ENCODE results near the gene EPPIN.
"Not testable (repeated sequence)": the region's sequence is repeated elsewhere in the genome, so short reads cannot be mapped to it uniquely, and the experiment has no call there.

EPPIN gene

DNA sequence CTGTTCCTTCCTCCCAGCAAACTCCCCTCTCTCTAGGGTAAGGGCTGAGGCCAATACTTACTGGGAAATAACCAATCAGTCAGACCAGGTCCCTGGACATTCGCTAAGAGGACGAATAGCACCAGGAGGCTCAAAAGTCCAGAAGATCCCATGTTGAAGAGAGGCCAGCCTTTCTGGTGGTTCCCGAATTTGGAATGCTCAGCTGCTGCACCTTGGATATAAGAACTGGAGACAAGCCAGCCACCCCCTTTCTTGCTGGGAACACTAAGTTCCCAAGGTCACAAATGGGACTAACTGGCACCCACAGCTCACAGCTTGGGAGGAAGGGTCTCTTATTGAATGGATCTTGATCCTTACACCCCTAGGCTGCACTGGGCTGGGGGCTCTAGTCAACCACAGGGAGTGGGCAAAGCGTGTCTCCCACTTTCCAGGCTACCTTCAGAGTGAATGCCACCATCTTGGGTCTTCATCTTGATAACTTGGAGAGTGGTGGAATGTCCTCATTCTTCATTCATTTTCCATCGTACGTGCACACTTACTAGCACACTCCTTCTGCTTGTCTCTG, at the start of gene EPPIN:
Gene EPPIN (minus strand): TSS at position 196 of the 565 bp plus-strand sequence. CDS start 44 bp downstream, at position 152.
- DNase-seq (ENCODE audit: low read depth in 2 of 3, low spot score in 2 of 3), result no peak

DNA sequence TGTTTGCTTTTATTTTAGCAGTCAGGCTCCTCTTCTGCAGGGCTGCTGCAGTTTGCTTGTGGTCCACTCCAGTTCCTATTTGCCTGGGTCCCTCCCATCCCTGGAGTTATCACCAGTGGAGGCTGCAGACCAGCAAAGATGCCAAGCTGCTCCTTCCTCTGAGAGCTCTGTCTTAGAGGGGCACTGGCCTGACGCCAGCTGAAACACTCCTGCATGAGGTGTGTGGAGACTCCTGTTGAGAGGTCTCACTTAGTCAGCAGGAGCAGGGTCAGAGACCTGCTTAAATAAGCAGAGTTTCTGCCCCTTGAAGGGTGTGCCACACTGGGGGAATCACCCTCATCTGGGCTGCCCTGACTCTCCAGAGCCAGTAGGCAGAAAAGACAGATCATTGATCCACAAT, 48.0 kb upstream of the EPPIN start:
- no peak for DNase-seq (ENCODE audit: low read depth in 2 of 3, low spot score in 2 of 3)

DNA sequence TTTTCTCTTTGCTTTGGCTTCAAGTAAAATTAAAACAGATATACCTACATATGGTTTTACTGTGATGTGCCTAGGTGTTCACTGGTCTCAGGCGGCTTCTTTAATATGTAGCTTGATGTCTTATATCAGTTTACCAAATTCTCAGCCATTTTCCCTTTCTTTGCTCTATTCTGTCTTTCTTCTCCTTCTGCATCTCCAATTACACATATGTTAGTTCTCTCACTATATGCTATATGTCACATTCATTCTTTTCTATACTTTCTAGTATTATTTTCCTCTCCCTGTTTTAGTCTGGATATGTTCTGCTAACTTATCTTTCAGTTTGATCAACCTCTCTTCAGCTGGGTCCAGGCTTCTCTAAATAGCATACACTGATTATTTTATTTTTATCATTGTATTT, 46.3 kb upstream of the EPPIN start:
- DNase-seq (ENCODE audit: low read depth in 2 of 3, low spot score in 2 of 3), result no peak

DNA sequence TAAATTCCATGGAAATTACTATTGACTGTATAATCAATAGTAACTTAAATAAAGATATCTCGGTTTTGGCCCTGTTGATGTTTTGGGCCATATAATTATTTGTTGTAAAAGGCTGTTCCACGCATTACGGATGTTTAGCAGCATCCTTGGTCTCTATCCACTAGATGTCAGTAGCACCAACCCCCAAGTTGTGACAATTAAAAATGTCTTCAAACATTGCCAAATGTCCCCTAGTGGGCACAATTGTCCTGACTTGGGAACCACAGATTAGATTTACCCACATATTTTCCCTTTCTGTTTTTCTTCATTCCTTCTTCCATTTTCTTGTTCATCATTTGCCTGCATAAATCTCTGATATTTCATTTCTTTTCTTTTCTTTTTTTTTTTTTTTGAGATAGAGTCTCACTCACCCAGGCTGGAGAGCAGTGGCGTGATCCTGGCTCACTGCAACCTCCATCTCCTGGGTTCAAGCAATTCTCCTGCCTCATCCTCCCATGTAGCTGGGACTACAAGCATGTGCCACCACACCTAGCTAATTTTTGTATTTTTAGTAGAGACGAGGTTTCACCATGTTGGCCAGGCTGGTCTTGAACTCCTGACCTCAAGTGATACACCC, 45.5 kb upstream of the EPPIN start:
- no peak for DNase-seq (ENCODE audit: low read depth in 2 of 3, low spot score in 2 of 3)

DNA sequence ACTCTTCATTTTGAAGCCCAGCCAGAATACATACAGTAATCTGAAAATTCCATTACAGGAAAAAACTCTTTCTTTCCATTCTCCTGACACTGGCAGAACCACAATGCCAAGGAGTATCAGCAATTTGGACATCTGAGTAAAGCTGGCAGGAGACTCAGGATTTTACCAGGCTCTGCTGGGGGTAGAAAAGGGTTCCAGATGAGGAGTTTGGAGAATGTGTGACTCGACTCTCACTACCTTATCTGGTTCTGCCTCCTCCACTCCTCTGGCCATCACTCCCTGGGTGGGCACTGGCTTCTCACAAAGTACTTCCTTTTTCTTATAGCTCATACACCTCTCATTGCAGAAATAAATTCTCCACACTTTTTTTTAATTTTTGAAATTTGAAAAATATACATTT, 42.5 kb upstream of the EPPIN start:
- no peak for DNase-seq (ENCODE audit: low read depth in 2 of 3, low spot score in 2 of 3)

DNA sequence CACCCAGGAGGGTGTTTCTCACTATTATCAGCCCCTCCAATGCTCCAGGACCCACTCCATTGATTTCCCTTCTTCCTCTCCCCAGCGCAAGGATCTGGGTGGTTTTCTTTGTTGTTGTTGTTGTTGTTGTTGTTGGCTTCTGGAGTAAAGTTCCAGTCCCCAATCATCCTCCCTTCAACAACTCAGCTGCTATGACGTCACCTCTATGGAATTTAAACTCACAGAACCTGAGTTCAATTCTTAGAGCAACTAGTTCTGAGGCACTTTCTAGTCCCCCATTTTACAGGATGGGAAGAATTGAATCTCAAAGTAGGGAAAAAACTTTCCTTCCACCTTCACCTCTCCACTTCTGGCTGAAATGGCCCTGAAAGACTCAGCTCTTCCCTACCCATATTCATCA, 41.6 kb upstream of the EPPIN start:
- DNase-seq (ENCODE audit: low read depth in 2 of 3, low spot score in 2 of 3), result no peak

DNA sequence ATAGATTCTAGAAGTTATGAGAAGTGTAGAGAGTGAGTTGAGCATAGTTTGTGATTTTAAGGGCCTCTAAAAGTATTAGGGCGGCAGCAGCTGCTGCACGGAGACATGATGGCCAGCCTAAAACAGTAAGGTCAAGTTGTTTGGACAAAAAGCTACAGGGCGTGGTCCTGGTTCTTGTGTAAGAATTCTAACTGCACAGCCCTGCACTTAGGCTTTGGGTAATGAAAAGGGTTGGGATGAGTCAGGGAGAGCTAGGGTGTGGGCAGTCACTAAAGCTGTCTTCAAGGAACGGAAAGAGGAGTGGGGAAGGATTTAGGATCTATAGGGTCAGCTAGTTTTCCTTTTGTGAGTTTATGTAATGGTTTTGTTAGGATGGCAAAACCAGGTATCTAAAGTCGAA, 38.8 kb upstream of the EPPIN start:
- not testable (repeated sequence) for DNase-seq (ENCODE audit: low read depth in 2 of 3, low spot score in 2 of 3)

DNA sequence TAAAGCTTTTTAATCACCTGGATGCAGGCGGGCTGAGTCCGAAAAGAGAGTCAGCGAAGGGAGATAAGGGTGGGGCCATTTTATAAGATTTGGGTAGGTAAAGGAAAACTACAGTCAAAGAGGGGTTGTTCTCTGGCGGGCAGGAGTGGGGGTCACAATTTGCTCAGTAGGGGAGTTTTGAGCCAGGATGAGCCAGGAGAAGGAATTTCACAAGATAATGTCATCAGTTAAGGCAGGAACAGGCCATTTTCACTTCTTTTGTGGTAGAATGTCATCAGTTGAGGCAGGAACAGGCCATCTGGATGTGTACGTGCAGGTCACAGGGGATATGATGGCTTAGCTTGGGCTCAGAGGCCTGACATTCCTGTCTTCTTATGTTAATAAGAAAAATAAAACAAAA, 37.1 kb upstream of the EPPIN start:
- DNase-seq (ENCODE audit: low read depth in 2 of 3, low spot score in 2 of 3), result not testable (repeated sequence)

DNA sequence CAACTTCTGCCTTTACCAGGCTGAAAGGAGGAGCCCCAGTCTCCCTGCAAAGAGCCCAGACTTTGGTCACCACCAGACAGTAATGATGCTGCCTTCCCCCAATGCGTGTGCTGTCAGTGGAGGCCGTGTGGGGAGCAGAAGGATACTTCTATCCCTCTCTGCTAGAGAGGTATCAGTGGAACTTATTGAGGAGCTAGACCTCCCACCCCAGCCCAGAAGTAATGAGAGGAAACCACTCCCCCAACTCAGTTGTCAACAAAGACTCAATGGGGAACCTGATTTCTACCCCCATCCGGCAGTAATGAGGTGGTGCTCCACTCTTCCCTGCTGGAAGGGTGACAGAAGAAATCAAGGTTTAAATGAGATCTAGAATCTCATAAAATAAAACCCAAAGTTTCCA, 36.3 kb upstream of the EPPIN start:
- DNase-seq (ENCODE audit: low read depth in 2 of 3, low spot score in 2 of 3), result no peak

DNA sequence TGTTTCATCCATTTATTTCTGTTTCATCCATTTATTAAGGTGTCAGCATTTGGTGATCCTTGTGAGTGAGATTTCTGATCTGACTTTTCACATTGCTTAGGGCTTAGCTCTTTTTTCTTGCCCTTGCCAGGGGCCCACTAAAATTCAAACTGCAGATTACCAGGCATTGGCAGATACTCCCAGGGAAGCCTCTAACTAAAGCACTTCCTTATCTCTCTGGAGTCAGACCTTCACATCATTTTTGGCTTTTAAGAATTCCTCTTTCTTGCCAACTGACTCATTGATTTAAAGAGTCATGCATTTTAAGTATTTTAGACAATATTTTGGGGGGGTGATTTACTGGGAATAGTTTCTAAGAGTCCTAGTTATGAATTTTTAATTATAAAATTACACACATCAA, 34.5 kb upstream of the EPPIN start:
- no peak for DNase-seq (ENCODE audit: low read depth in 2 of 3, low spot score in 2 of 3)

DNA sequence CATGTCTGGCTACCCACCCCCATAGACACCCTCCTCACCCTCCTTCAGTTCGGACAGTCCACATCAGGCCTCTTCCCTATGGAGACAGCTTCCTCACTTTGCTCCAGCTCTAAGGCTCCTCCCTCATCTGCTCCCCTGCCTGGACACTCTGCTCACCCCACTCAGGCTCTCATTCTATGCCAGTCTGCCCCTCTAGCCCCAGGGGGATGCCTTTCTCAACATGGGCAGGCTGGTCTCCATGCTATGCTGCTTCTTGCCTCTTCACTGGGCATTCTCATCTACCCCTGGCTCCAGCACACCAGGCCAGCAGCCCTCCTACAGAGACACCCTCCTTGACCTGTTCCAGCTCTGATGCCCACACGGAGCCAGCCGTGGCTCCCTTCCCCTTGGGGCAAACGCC, 32.0 kb upstream of the EPPIN start, which contains the start of gene WFDC8:
Gene WFDC8 (minus strand): TSS at position 101 of the 400 bp plus-strand sequence. CDS start 37 bp downstream, at position 64.
- DNase-seq (ENCODE audit: low read depth in 2 of 3, low spot score in 2 of 3), result no peak

DNA sequence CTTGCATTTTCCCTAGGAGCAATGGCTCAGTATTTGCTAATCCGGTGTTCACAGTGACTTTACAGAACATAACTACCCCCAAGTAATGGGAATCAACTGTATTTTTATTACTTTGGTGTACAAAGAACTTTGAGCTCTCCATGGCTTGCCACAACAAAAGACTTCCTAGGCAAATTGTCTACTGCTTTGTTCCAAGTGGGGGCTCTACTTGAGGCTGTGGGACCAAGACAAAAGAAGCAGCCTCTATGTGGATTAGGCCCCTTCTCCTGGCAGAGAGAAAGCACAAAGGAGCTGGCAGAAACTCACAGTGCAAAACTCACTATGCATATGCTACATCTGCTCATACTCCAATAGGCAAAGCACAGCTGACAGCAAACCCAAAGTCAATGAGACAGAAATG, 31.0 kb upstream of the EPPIN start:
- DNase-seq (ENCODE audit: low read depth in 2 of 3, low spot score in 2 of 3), result no peak

DNA sequence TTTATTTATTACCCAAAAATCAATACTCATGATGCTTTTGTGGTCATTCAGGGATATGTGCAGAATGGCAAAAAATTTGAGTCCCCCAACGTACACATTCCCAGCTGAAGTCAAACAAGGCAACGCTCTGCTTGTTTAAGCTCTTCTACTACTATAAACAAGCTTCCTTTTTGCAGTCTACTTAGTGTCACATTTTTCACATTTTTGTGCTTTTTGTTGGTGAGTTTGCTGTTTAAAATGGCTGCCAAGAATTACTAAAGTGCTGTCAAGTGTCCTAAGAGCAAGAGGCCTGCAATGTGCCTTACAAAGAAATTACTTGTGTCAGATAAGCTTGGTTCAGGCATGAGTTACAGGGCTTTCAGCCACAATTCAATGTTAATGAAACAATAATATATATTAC, 29.8 kb upstream of the EPPIN start:
- no peak for DNase-seq (ENCODE audit: low read depth in 2 of 3, low spot score in 2 of 3)

DNA sequence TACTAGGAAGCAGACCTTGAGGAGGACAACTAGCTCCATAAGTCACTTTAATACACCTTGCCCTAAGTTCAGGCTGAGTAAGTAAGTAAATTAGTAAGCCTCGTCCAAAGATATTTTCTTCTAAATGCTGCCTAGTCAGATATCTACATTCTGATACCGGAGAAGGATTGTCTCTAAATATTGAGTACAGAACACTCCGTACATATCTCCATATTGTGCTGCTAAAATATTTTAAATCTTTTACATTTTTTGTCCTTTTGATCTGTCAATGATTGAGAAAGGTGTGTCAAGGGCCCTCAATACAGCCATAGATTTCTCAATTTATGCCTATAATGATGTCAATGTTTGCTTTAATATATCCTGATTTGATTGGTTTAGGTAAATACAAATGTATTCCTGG, 28.7 kb upstream of the EPPIN start:
- no peak for DNase-seq (ENCODE audit: low read depth in 2 of 3, low spot score in 2 of 3)

DNA sequence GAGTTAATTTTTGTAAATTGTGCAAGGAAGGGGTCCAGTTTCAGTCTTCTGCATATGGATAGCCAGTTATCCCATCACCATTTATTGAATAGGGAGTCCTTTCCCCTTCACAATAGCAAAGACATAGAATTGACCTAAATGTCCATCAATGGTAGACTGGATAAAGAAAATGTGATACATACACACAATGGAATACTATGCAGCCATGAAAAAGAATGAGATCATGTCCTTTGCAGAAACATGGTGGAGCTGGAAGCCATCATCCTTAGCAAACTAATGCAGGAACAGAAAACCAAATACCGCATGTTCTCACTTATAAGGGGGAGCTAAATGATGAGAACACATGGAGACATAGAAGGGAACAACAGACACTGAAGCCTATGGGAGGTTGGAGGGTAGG, 22.4 kb upstream of the EPPIN start:
- DNase-seq (ENCODE audit: low read depth in 2 of 3, low spot score in 2 of 3), result not testable (repeated sequence)

DNA sequence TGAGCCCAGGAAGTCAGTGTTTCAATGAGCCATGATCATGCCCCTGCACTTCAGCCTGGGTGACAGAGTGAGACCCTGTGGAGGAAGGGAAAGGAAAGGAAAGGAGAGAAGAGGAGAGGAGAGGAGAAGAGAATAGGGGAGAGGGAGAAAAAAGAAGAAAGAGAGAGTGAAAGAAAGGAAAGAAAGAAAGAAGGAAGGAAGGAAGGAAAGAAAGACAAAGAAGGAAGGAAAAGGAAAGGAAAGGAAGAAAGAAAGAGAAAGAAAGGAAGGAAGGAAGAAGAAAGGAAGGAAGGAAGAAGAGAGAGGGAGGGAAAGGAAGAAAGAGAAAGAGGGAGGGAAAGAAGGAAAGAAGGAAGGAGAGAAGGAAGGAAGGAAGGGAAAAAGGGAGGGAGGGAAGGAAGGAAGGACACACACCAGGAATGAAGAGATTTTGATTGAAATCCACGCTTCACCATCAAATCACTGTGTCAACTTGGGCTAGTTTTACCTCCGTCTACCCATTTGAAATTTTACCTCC, 17.6 kb upstream of the EPPIN start:
- DNase-seq (ENCODE audit: low read depth in 2 of 3, low spot score in 2 of 3), result no peak

DNA sequence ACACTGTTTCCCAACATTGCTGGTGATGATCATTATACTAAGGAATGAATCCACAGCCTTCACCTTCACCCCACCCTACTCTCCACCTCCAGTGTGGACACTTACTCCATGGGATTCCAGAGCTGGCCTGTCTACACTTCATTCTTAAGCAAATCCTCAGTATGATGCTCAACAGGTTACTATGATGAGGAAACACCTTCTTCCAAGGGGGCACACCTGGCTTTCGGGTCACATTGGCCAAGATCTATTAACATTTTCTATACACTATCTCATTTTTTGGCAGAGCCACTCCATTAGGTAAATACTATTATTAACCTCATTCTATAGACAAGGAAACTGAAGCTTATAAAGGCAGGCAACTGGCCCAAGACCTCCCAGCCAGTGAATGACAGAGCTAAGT, 8.0 kb upstream of the EPPIN start:
- DNase-seq (ENCODE audit: low read depth in 2 of 3, low spot score in 2 of 3), result no peak

DNA sequence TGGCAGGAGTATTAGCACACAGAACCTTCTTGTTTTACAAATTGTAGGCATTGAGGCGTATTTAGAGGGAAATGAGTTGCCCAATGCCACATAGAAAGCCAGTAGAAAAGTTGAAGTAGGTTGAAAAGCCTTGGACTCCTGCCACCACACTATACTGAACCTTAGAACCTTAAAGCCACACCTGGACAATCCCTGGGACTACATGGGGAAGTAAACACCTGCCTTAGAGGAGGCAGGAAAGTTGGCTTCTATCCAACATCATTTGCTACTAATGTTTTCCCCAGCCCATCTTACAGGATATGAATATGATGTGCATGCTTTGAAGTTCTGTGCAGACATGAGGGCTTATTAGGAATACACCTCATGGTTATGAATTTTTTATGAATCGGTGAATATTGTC, 5.3 kb upstream of the EPPIN start:
- DNase-seq (ENCODE audit: low read depth in 2 of 3, low spot score in 2 of 3), result no peak

DNA sequence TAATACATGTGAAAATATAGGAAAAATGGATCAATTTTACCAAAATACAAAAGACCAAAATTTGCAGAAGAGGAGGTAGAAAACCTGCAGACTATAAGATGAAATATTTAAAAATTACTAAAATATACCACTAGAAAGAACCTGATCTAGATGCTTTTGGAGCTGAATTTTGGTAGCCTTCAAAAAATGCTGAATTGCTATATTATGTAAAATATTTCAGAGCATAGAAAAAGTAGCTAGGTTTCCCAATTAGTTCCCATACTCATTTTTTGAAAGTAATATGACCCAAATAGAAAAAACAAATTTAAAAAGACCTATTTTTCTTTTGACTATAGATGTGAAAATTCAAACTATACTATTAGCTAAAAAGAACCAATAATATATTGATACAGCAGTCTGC, 3.6 kb upstream of the EPPIN start:
- no peak for DNase-seq (ENCODE audit: low read depth in 2 of 3, low spot score in 2 of 3)

DNA sequence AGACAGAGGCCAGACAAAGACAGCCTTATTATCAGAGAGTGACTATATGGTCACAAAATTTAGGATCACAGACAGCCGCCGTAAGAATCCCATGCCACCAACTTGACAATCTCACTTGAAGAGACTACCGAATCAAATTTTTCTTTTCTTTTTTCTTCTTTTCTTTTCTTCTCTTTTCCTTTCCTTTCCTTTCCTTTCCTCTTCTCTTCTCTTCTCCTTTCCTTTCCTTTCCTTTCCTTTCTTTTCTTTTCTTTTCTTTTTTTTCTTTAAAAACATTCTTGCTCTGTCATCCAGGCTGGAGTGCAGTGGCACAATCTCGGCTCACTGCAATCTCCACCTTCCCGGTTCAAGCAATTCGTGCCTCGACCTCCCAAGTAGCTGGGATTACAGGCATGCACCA, 1.2 kb upstream of the EPPIN start:
- DNase-seq (ENCODE audit: low read depth in 2 of 3, low spot score in 2 of 3), result no peak

DNA sequence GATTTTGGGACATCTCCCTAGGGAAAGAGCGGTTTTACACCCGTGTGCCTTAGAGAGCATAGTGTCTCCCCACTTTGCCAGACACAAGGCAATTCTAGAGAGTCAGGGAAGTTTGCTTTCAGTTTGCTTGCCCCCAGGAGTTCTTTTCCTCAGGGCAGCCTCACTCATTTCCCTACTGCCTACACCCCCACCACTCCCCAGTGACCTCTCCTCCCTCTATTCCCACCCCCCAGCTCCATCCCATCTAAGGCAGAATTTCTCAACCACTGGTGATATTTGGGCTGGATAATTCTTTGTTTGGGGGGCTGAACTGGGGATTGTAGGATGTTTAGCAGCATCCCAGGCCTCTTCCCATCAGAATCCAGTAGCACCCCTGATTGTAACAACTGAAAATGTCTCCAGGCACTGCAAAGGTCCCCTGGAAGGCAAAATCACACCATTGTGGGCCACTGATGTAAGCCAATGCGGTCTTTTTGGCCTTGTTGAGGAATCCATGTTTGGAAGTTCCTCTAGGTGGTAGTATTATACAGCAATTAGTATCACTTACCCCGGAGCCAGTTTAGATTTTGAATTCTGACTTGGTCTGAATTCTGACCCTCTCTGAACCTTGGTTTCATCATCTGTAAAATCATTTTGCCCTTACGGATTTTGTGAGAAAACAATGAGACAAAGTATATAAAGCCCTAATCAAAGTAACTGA, 1.3 kb downstream of the EPPIN start:
- no peak for DNase-seq (ENCODE audit: low read depth in 2 of 3, low spot score in 2 of 3)

DNA sequence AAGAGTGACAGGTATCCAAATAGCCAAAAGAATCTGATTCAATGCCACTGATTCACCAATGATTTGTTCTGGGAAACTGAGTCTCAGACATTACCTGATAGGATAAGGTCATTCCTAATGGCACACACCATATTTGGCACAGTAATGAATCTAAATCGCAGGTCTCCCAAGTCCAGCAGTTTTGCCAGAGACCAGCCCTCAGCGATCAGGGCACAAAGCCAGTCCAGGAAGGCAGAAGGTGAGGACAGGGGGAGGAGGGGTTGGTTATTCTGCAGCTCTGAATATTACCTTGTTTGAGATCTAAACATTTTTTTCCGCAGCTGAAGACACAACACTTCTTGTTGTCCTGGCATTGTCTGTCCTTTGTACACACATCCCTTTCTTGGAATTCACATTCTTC, 1.9 kb downstream of the EPPIN start:
- DNase-seq (ENCODE audit: low read depth in 2 of 3, low spot score in 2 of 3), result no peak

All from activated CD8-positive, alpha-beta memory T cell treated with anti-CD3 and anti-CD28 coated beads for 48 hours (primary cell).